GM21737 (cell line): ENCODE data around the gene DYNC1LI1.
"Not testable (repeated sequence)": the region's sequence is repeated elsewhere in the genome, so short reads cannot be mapped to it uniquely, and the experiment has no call there.

Source experiments
- ATAC-seq: cut with Tn5 transposase; IDR thresholded peaks from one replicate; pipeline ENCODE4 v1.9.1; 2021; ENCODE audit warnings: mild to moderate bottlenecking, moderate library complexity; ENCODE audit not compliant: unreplicated experiment

The DYNC1LI1 gene

DNA sequence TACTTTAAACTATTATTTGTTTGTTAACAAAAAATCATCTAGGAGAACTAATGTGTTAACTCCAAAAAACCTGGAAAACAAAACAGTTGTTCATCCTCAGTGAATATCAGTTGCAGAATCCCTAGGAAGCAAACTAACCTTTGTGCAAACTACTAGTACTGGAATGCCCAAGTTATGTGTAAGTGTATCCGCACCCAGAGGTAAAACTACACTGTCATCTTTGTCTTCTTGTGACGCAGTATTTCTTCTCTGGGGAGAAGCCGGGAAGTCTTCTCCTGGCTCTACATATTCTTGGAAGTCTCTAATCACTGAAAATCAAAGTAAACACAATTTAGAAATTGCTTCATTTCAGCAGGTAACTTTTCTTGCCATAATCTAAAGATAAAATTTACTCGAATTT lies 29.8 kb downstream of the DYNC1LI1 start:
- ATAC-seq = no peak

DNA sequence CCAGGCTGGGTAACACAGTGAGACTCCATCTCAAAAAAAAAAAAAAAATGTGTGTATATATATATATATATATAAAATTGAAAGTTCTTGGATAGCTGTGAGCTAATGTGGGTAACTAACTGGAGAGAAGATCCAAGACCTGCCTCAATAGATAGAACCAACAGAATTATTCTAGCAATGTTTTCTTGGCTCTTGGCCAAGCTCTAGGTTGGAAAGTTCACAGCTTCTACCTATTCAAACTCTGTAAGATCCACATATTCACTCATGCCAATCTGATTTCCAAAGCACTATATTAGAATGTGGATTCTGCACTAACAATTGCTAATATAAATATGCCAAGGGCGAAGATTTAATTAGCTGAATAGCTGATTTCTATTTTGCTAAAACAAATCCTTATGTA lies 38.2 kb downstream of the DYNC1LI1 start:
- no peak for ATAC-seq

DNA sequence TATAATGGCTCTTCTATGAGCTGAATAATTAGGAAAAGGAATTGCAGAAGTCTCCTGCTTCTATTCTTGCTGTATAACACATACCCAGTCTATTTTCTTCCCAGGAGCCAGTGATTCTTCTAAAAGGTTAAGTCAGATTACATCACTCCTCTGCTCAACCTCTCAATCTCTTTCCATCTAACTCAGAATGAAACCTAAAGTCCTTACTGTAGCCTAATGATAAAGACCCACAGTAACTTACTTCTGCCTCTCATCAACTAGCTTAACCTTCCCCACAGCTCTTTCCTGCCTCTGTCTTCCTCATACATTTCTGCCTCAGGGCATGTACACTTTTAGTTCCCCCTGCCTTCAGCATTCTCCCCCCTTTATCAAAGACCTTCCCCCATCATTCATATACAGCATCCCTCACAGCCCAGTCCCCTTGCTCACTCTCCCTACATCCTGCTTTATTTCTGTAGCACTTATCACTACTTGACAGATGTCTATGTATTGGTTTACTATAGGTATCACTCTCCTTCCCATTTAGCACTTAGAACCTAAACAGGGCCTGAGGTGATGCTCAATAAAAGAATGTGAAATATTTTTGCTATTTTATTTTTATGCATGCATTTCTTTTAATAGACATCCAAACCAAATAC lies 39.5 kb downstream of the DYNC1LI1 start:
- ATAC-seq = no peak

DNA sequence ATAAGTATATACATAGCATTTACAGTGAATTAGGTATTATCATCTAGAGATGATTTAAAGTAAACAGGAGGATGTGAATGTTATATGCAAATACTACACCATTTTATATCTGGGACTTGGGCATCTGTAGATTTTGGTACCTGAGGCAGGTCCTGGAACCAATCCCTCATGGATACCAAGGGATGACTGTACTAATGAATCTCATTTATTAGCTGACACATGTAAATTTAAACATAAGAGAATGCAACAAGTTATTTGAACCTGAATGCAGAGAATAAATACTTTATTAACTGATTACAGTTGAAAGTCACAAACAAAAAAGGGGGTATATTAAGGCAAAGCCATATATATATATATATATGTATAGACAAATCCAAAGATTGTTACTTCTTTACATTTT lies 44.9 kb downstream of the DYNC1LI1 start:
- no peak for ATAC-seq

DNA sequence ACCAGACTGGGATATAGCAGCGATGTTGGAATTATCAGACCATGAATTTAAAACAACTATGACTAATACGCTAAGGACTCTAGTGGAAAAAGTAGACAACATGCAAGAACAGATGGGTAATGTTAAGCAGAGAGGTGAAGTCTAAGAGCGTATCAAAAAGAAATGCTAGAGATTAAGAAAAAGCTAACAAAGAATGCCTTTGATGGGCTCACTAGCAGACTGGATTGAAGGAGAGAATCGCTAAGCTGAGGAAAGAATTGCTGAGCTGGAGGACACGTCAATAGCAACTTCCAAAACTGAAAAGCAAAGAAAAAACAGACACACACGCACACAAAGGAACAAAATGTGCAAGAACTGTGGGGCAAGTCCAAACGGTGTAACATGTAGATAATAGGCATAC lies 48.0 kb downstream of the DYNC1LI1 start:
- no peak for ATAC-seq

DNA sequence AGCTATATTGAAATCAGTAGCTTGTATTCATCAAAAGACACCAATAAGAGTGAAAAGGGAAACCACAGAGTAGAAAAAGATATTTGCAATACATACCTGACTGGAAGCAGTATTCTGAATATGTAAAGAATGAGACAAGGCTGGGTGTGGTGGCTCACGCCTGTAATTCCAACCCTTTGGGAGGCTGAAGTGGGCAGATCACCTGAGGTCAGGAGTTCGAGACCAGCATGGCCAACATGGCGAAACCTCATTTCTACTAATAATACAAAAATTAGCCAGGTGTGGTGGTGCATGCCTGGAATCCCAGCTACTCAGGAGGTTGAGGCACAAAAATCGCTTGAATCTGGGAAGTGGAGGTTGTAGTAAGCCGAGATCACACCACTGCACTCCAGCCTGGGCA lies 51.7 kb downstream of the DYNC1LI1 start:
- ATAC-seq = not testable (repeated sequence)

DNA sequence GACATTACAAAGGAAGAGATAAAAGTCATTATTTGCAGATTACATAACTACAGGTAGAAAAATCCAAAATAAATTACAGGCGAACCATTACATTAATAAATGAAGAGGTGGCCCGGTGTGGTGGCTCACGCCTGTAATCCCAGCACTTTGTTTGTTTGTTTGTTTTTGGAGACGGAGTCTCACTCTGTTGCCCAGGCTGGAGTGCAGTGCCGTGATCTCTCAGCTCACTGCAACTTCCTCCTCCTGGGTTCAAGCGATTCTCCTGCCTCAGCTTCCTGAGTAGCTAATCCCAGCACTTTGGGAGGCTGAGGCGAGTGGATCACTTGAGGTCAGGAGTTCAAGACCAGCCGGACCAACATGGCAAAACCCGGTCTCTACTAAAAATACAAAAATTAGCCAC lies 53.9 kb downstream of the DYNC1LI1 start:
- ATAC-seq = not testable (repeated sequence)

DNA sequence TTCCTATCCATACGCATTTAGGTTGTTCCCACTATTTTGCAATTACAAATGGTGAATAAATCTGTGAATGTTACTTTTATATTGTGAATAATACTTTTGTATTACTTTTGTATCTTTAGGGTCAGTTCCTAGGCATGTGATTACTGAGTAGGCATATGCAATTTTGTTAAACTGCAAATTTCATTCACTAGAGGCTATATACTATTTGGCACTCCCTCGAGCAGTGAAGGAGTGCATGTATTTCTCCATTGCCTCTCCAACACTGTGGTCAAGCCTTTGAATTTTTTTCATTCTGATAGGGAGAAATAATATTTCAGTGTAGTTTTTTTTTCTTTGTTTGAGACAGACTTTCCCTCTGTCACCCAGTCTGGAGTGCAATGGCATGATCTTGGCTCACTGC lies 59.7 kb downstream of the DYNC1LI1 start:
- no peak for ATAC-seq

DNA sequence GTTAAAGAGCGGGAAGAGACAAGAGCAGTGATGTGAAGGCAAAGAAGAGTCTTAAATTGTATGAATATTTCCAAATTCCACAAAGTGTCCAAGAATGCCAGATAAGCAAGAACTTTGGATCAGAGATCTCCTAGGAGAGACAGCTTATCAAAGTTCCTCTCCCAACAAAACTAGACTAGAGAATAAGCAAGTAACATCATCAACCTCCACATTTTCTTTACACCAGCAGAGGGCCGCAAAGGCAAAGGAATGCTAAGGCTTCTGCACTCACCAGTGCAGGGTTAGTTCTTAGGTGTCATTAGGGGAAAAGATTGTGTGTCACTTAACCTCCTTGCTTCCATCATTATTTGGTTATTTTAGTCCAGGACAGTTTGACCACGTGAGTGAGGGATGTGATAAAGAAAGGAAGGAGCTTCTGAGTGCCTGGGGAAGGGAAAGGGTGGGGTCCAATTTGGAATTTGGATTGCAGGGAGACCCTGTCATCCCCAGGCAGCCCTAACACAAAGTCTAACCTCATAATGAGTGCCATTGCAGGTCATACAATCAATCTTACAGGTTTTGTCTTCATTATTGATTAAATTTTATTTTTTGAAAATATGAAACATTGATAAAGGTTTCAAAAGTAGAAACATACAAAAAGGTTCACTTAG lies 60.5 kb downstream of the DYNC1LI1 start:
- ATAC-seq = peak; percentile 77

DNA sequence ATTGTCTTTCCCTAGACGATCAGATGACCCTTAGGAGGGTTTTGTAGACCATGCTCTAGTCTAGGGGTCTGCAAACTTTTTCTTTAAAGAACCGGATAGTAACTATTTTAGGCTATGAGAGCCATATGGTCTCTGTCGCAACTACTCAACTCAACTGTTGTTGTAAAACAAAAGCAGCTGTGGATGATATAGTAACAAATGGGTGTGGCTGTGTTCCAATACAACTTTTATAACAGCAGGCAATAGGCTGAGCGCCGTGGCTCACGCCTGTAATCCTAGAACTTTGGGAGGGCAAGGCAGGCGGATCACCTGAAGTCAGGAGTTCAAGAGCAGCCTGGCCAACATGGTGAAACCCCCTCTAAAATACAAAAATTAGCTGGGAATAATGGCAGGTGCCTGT lies 61.9 kb downstream of the DYNC1LI1 start:
- ATAC-seq = no peak

DNA sequence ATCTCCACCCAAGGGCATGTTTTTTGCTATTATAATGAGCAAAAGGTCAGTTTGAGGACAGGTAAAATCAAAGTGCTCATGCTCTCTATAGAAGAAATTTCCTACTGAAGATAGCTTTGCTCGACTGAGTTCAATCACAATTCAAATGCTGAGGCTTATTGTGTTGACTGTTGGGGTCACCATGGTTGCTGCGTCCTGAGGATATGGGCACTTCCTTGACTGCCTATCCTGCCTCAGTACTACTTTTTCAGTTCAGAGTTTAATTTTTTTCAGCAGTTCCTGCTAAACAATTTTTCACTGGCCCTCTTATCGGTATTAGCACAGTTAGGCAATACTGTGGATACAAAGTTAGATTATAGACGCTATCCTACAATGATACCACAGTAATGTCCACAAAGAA lies 64.2 kb downstream of the DYNC1LI1 start:
- ATAC-seq = no peak

DNA sequence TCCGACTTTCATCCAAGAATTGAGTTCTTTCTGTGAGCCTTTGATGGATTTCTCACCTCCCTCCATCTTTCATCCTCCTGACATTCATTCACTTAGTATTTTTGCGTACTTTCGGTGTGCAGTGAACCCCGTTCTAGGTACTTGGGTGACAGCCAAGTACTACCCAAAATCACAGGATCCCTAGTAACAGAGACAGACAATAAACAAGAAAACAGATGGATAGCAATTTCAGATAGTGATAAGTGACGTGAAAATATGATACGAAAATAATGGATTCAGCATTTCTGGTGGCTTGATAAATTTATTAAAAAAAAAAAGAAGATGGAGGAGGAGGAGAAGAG lies 67.7 kb downstream of the DYNC1LI1 start:
- ATAC-seq = no peak

DNA sequence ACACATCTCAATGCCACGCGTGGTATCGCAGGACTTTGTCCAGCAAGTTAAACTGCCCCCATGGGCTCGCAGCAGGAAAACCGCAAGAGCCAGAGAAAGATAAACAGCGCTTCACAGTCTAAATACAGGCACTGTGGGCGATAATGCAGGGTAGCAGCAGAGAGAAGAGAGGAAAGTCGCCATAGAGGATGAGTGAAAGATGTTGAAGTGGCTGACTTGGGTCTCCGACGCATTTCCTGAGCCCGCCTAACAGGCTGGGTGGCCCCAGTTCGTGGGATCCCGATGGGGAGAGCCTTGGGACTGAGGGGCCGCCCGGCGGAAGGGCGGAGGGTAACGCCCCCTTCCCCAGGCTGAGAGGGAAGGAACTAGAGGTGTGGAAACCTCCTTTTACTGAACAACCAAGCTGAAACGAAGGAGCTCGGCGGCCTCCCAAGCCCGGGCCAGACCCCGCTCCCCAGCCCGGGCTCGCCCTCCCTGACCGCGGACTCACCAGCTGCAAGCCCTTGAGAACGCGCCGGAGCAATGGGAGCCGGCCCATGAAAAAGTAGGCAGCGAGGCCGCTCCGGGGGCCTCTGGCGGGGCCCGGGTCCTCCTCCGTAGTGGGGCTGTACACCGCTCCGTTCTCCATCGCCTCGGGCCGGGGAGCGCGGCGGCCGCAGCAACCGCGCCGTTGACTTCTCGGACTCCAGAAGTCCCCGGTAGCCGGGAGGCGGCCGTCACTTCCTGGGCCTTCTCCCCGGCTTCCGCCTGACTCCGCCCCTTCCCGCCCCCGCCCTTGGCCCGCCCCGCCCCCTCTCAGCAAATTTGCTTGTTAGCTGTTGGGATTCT lies 68.3 kb downstream of the DYNC1LI1 start, which contains the start of gene CMTM6:
Gene CMTM6, minus strand, starts transcription at position 735 of the 828 bp plus-strand sequence. Its CDS starts 107 bp downstream, at position 628.
- ATAC-seq = peak; percentile 72

DNA sequence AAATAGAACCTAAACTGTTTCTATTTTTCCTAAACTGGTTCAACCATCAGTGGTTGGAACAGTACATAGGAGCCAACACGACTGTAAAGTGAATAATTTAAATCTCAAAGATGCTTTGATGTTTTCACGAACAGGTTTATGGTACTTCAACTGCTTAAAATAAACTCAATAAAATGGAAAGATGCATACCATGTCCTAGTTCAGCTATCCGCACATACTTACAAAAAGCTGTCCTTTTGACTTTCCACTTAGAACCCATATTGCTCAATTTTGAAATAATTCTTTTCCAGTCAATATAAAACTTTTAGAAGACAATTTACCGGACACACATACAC lies 68.9 kb downstream of the DYNC1LI1 start:
- no peak for ATAC-seq

DNA sequence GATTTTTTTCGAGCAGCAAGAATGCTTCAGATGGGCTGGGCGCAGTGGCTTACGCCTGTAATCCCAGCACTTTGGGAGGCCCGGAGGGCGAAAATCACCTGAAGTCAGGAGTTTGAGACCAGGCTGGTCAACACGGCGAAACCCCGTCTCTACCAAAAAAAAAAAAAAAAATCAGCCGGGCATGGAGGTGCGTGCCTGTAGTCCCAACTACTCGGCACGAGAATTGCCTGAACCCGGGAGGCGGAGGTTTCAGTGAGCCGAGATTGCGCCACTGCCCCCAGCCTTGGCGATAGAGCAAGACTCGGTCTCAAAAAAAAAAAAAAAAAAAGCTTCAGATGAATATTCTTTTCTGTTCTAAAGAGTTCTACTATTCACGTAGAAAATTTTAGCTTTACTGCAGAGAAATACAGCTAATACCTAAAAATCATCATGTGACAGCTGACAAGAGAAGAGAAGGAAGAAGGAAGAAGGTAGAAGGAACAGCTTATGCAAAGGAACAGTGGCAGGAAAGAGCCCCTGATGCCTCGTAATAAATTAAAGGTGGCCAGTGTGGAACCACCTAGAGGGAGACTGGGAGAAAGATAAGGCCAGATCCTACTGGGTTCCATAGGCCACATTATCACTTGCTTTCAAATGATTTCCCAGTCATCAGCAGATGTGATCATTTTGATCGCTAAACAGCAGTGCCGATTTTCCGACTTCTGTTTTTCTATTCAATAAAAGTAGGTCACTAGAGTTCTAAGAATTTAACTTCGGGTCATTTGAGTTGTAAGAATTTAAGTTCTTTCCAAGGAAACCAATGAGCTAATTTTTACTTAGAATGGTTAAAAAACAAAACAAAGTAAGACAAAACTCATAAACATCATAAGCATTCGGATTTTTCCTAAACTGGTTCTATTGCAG lies 69.5 kb downstream of the DYNC1LI1 start:
- ATAC-seq = no peak

DNA sequence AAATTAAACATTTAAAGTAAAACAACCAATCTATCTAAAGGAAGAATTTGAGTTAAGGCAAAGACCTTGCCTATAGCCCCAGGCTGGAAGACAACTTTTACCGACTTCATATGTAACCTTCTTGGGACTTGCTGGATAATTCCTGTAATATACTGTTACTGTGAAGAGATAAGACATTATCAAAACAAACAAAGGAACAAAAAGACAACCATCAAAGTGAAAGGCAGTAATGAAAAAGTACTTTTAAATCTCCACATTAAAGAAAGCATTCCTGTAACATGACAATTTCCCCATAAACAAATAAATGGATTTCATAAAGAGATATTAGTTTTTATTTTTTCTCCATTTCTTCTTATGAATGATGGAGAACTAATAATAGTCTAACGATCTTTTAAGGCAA lies 70.4 kb downstream of the DYNC1LI1 start:
- no peak for ATAC-seq

DNA sequence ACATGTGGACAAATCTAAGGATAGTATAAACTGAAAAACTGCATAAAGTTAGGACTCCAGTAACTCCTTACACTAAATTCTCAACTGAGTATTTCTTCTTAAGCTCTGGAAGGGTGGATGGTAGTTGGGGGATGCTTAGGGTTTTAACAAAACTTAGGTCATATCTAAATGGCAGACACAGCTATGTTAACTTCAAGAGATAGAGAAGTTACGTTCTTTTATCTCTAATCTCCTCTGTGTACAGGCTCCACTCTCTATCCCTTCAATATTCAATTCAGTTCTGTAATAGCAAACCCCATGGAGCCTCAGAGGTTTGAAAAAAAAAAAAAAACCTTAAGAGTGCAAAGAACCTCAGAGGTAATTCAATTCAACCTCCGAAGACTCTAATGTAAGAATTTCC lies 71.1 kb downstream of the DYNC1LI1 start:
- ATAC-seq = no peak

DNA sequence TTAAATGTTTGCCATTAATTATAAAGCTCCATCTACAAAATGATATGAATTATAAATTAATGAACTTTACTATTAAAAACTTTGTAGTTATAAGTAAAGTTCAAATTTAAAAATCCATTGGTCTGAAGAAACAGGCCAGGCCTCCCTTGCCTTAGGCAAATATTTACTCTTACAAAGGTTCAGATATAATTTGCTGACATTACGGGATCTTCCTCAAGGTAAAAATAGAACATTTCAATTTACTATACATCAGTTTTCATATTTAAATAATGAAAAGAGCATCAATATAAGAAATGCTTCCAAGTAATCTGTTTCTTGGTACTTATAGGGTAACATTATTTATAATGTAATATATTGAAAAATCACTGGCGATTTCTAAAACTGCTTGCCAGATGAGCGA lies 71.7 kb downstream of the DYNC1LI1 start:
- ATAC-seq = no peak

DNA sequence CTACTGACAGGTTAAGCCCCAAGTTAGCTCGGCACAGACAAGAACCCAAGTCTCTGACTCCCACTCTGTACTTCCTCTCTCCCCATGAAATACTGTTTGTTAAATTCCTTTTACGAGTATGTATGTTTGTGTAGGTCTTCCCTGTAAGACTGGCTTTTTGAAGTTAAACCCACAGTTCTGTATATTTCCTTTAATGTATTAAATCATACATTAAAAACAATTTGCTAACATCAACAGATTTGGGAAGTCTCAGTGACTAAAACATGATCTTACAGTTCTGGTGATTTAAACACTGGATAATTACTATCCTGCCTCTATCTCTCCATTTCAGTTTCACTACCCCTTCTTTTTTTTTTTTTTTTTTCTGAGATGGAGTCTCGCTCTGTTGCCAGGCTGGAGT lies 72.4 kb downstream of the DYNC1LI1 start:
- ATAC-seq = no peak

DNA sequence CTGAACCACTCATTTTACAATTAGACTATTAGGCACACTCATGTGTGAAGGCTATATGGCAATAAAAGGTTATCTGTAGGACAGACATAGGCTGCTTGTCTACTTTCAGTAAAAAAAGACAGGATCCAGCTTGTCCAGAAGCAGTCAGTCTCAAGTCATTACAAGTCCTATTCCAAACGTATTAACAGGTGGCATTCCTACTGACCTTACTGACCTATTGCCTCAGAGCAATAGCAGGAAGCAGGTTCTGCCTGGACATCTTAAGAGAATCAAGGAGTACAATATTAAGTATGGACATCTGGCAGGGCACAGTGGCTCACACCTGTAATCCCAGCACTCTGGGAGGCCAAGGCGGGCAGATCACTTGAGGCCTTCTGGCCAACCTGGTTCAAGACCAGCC lies 75.0 kb downstream of the DYNC1LI1 start:
- ATAC-seq = no peak

DNA sequence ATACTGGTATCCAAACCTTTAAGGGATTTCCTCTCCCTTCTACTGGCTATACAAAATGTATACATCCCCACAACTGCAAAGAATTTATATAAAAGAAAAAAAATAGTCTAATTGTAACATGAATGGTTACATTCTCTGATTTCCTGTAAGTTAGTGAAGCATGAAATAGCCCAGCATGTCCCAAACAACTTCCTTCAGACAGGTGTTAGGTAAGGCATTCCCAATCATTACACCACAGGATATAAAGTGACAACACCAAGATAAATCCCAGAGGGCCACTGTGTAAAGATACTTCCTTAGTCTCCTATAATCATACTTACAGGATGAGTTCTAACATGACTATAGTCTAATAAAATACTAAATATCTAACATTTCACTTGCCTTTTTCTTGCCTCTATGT lies 75.6 kb downstream of the DYNC1LI1 start:
- no peak for ATAC-seq
